ENCODE results near the gene PRCC. TPM values are rescaled to one million over a fixed set of nuclear protein-coding genes. Genes with fewer than 3 reads are reported as not detected.

The PRCC gene
- total RNA-seq, 1 donor from 2014 or later, result 14.3 TPM

- FAIRE-seq, result no peak
- DNase-seq (ENCODE audit: low spot score in 2 of 2), result peak in 1 of 2 donors; percentile 60
Measured at GRCh38 chr1:156838972-156839371, 71.6 kb downstream of the PRCC start.

- DNase-seq (ENCODE audit: low spot score in 2 of 2) (no peak), FAIRE-seq (no peak)
Measured at GRCh38 chr1:156839426-156840109, 72.2 kb downstream of the PRCC start.

GRCh38 chr1:156840186-156840897, 73.0 kb downstream of the PRCC start:
- FAIRE-seq (no peak), DNase-seq (ENCODE audit: low spot score in 2 of 2) (no peak)

GRCh38 chr1:156840898-156841279, 73.6 kb downstream of the PRCC start:
- DNase-seq (ENCODE audit: low spot score in 2 of 2) (no peak), FAIRE-seq (no peak)

GRCh38 chr1:156841295-156841855, 74.0 kb downstream of the PRCC start:
- DNase-seq (ENCODE audit: low spot score in 2 of 2), result no peak
- no peak for FAIRE-seq

- DNase-seq (ENCODE audit: low spot score in 2 of 2), result no peak
- FAIRE-seq, result no peak
Measured at GRCh38 chr1:156842618-156843300, 75.4 kb downstream of the PRCC start.

- DNase-seq (ENCODE audit: low spot score in 2 of 2) (no peak), FAIRE-seq (no peak)
Measured at GRCh38 chr1:156844102-156844501, 76.8 kb downstream of the PRCC start.

- DNase-seq (ENCODE audit: low spot score in 2 of 2) (no peak), FAIRE-seq (no peak)
Measured at GRCh38 chr1:156844638-156845037, 77.3 kb downstream of the PRCC start.

GRCh38 chr1:156845055-156845952, 78.0 kb downstream of the PRCC start:
- FAIRE-seq, result no peak
- DNase-seq (ENCODE audit: low spot score in 2 of 2), result no peak

- DNase-seq (ENCODE audit: low spot score in 2 of 2) (no peak), FAIRE-seq (no peak)
Measured at GRCh38 chr1:156845953-156846545, 78.7 kb downstream of the PRCC start.

- FAIRE-seq (no peak), DNase-seq (ENCODE audit: low spot score in 2 of 2) (no peak)
Measured at GRCh38 chr1:156846643-156847042, 79.3 kb downstream of the PRCC start.

GRCh38 chr1:156847591-156848460, 80.5 kb downstream of the PRCC start:
- peak in 1 of 2 donors; percentile 14 for DNase-seq (ENCODE audit: low spot score in 2 of 2)
- FAIRE-seq, result no peak

GRCh38 chr1:156848461-156849150, 81.3 kb downstream of the PRCC start:
- FAIRE-seq, result no peak
- DNase-seq (ENCODE audit: low spot score in 2 of 2), result peak in 1 of 2 donors; percentile 27

GRCh38 chr1:156849151-156849496, 81.8 kb downstream of the PRCC start:
- DNase-seq (ENCODE audit: low spot score in 2 of 2) (no peak), FAIRE-seq (no peak)

All from frontal cortex (tissue), 4 donors.